GM21737 (cell line): ENCODE results near the gene FNDC1.
"Not testable (repeated sequence)": the region's sequence is repeated elsewhere in the genome, so short reads cannot be mapped to it uniquely, and the experiment has no call there.

ENCODE experiments used
- ATAC-seq: cut with Tn5 transposase; IDR thresholded peaks from one replicate; pipeline ENCODE4 v1.9.1; 2021; ENCODE audit warnings: mild to moderate bottlenecking, moderate library complexity; ENCODE audit not compliant: unreplicated experiment

FNDC1 gene

DNA sequence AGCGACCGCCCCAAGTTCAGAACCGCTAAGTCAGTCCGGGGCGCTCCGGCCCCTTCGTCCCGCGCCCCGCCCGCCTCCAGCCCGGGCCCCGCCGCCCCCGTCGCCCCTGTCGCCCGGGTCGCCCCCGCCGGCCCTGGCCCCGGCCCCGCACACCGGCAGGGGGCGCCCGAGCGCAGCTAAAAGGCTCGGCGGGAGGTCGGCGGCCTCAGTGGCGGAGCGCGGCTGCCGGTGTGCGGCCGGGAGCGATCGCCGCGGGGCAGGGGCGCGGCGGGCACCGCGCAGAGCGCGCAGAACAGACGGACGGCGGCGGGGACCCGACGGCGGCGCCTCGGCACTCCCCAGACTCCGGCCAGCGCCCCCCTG, at the start of gene FNDC1:
Gene FNDC1, plus strand, starts transcription at position 208 of the 363 bp plus-strand sequence. CDS start 197 bp downstream, outside the sequence.
- no peak for ATAC-seq

GRCh38 chr6:159119791-159120190, 49.4 kb upstream of the FNDC1 start:
- no peak for ATAC-seq

DNA sequence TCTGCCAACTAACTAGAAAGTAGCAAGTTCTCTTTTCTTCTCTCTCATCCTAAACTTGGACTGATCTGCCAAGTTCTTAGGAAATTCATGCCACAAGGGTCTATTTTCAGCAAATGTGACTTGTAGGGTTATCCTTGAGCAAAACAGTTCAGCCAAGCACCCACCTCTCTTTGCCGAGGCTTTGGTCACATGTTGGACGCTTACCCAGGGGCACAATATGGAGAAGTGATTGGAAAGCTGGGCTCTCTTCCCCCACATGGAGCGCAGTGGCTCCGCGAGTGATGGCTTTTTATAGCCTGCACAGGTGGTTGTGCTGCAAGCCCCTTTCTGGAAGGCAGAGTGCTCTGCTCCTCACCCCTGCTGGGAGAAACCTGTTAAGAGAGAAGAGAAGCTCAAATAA, 47.7 kb upstream of the FNDC1 start:
- ATAC-seq = no peak

GRCh38 chr6:159122453-159122852, 46.7 kb upstream of the FNDC1 start:
- ATAC-seq = no peak

DNA sequence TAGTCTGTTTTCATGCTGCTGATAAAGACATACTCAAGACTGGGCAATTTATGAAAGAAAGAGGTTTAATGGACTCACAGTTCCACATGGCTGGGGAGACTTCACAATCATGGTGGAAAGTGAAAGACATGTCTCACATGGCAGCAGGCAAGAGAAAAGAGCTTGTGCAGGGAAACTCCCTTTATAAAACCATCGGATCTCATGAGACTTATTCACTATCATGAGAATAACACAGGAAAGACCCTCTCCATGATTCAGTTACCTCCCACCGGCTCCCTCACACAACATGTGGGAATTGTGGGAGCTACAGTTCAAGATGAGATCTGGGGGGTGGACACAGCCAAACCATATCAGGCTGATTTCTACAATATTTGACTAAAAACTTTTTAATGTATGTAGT, 45.4 kb upstream of the FNDC1 start:
- ATAC-seq = not testable (repeated sequence)

GRCh38 chr6:159125014-159125609, 44.1 kb upstream of the FNDC1 start:
- no peak for ATAC-seq

GRCh38 chr6:159125951-159126352, 43.2 kb upstream of the FNDC1 start:
- no peak for ATAC-seq

- ATAC-seq = no peak
These were observed 42.6 kb upstream of the FNDC1 start for GRCh38 chr6:159126590-159126989.

DNA sequence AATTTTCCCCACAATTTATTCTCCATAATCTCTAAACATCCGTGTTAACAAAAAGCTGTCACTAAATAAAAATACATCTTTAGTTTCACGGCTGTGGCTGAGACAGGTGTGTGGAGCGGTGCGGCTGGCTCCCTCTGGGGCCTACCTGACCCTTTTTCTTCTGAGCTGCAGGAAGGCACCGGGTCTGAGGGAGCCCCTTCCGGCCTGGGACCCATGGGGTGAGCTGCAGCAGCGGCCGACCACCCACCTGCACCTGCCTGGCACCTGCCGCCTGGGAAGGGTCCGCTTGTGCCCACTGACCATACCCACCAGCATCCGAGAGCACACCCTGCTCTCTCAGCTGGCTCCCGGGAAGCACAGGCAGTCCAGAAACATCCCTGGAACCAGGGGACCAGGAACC, 41.5 kb upstream of the FNDC1 start:
- ATAC-seq = no peak

- ATAC-seq = no peak
These were observed 40.2 kb upstream of the FNDC1 start for GRCh38 chr6:159128978-159129377.

DNA sequence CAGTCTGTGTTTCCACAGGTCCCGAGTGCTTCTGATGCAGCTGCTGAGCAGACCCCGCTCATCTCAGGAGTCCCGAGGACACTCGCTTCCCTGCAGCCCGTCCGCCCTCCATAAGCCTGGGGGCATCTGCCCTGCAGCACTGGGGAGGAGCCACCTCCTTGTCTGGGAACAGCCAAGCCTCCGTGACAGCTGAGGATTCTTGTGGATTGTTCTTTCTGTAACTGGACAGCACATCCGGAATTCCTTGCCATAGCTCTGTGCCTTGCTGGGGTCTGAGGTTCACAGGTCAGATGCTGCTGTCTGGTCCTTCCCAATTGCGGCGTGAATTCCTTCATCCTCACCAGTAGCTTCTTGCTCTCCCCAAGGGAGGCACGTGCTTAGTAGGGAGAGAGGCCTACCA, 38.4 kb upstream of the FNDC1 start:
- ATAC-seq = no peak

DNA sequence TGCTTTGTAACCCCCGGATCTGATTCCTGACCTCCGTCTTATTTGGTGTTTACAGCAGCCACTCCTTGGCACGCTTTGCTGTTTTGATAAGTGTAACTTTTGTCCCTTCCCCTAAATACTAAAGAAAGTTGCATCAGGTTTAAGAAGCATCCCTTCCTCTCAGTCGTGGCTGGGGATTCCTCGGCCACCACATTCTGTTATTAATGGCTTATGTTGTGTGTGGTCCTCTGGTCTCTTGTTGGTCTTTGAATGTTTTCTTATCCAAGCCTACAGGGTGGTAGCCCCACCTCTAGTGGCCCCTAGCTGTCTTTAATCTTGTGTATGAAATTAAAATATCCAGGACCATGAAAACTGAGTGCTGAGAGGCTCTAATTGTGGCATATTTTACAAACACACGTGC, 37.5 kb upstream of the FNDC1 start:
- no peak for ATAC-seq

DNA sequence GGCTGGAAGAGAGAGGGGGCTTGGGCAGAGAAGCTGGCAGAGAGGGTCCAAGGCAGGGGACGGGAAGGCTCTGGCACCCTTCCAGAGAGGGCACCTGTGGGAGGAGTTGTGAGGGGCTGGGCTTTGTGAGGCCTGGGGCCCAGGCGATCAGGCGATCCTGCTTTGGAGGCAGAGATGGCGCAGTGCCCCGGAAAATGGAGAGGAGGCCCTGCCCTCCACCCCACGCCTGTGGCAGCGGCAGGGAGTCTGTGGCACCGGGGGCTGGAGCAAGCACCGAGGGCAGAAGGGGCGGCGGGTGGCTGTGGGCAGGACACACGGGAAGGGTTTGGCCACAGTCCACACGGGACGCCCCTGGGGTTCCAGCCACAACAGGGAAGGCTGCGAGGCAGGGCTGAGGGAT, 36.5 kb upstream of the FNDC1 start:
- no peak for ATAC-seq

DNA sequence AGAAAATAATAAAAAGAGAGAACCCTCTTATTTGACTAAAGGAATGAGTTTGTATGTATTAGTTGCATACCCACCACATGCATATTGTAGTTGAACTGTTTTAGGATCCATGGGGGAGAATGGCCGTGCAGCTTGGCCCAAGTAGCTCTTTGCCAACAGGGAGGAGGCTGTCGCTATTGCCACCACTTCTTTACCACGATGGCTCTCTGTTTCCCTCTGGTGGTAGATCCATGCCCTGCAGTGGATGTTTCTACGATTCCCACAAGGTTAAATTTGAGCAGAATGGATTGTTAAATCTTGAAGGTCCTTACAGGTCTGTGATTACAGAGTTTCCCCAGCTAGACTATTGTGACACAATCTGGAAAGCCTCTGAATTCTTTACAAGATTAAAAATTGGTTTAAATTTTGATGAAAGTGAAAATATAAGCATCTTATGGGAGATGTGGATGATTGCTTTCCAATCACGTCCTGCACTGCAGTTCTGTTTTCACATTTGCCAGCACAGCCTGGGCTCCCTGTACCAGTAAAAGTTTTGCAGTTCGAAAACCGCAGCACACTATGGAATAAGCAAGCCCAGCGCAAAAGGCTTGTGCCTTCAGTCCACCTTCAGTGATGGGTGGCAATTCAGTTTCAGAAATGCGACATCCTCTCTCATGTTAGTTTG, 34.4 kb upstream of the FNDC1 start:
- ATAC-seq = no peak

DNA sequence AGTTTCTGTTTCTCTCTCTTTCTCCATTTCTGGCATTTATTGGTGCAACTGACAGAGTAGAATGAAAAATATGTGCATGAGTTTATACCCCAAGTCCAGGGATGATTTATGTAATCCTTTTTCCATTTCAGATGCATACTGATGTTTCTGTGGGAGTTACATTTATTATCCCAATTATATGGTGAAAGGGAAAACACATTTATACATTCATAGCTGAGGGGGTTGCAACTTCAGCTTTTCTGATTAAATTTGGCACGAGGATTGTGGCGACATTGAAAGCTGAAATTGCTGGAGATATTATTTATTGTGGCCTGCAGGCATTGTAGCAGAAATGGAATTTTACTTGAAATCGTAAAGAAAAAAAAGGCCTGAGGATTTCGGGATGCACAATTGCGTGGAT, 31.5 kb upstream of the FNDC1 start:
- ATAC-seq = no peak

GRCh38 chr6:159142531-159142930, 26.7 kb upstream of the FNDC1 start:
- no peak for ATAC-seq

- ATAC-seq = no peak
These were observed 20.6 kb upstream of the FNDC1 start for GRCh38 chr6:159148641-159149040.

- no peak for ATAC-seq
These were observed 19.6 kb upstream of the FNDC1 start for GRCh38 chr6:159149641-159150040.

DNA sequence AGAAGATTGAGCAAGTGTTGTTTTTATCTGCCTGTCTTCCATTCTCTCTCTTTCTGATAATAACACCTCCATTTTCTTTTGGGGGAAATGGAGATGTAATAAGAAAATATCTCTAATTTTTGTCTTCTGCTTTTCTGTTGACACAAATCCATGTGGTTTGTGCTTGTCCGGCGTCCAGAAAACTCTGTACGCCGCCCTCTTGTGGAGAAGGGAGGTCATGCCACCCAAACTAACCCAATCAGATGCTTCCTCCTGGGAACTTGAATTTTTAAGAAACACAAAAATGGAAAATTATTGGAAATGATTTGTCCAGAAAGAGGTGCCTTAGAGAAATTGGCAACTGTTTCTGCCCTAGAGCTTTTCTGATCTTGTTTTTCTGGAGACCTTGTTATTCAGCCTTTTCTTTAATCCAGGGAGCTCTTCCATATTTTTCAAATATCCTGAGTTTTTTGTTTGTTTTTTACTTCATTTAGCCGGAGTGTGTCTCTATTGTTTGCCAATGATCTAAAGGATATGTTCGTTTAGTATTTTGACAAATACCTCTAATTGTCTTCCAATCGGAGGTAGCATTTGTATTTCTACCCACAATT, 17.8 kb upstream of the FNDC1 start:
- no peak for ATAC-seq

GRCh38 chr6:159152041-159152440, 17.2 kb upstream of the FNDC1 start:
- no peak for ATAC-seq

GRCh38 chr6:159152782-159153181, 16.4 kb upstream of the FNDC1 start:
- no peak for ATAC-seq

GRCh38 chr6:159155679-159156078, 13.5 kb upstream of the FNDC1 start:
- ATAC-seq = no peak

- no peak for ATAC-seq
These were observed 13.1 kb upstream of the FNDC1 start for GRCh38 chr6:159156089-159156488.
